ENCODE data around the gene BMP7.
A peak's percentile ranks its signal among the peaks of the same experiment; 100 is the strongest.

Gene BMP7

GRCh38 chr20:57214948-57215347, 51.5 kb downstream of the BMP7 start:
- TF ChIP-seq YY2 (tag by site-specific recombination; IDR thresholded peaks at IDR 0.05) (no peak), PRDM2 (tag by site-specific recombination; IDR thresholded peaks at IDR 0.05; ENCODE audit: borderline replicate concordance) (no peak), ZNF239 (tag by site-specific recombination; IDR thresholded peaks at IDR 0.05) (no peak), SCRT1 (tag by site-specific recombination; IDR thresholded peaks at IDR 0.05; ENCODE audit: borderline replicate concordance) (no peak), ZNF175 (tag by site-specific recombination; IDR thresholded peaks at IDR 0.05) (no peak), ZBTB44 (tag by site-specific recombination; IDR thresholded peaks at IDR 0.05) (no peak), ZNF362 (tag by site-specific recombination; IDR thresholded peaks at IDR 0.05) (no peak), YY1 (tag by site-specific recombination; IDR thresholded peaks at IDR 0.05) (no peak)
- H3K36me3 ChIP-seq (ENCODE audit: control insufficient read depth in 2 of 2, insufficient read depth in 1 of 2, low read length in 2 of 2), result peaks cover 6 to 12% of the 10 kb centered on the region in 2 experiments; a peak in 2 of 3 replicates
- H3K4me3 ChIP-seq (ENCODE audit: low read depth, low read length), result no peak overlapping the region
- ChIA-PET POLR2A (no interaction called here), CTCF (interaction anchor here (0.7 kb wide), 1 partner anchor 617 kb away, joined by 3 read pairs; no protein-coding TSS in a partner anchor)
- no peak overlapping the region for H3K27ac ChIP-seq (ENCODE audit: extremely low read depth, low read depth, low read length)
- no peaks in the 10 kb centered on the region for H3K4me1 ChIP-seq (ENCODE audit: control insufficient read depth, insufficient read depth, low read length)
- no peaks in the 10 kb centered on the region for H3K9me3 ChIP-seq (ENCODE audit: control insufficient read depth, insufficient read depth, low read depth, low read length)

GRCh38 chr20:57214427-57214826, 52.0 kb downstream of the BMP7 start:
- ChIA-PET CTCF (no interaction called here), POLR2A (no interaction called here)
- no peak overlapping the region for H3K27ac ChIP-seq (ENCODE audit: extremely low read depth, low read depth, low read length)

More at GRCh38 chr20:57214427-57214826, 52.0 kb downstream of the BMP7 start:
- no peak overlapping the region for H3K4me3 ChIP-seq (ENCODE audit: low read depth, low read length)
- peaks cover 6 to 11% of the 10 kb centered on the region in 2 experiments; a peak in 2 of 3 replicates for H3K36me3 ChIP-seq (ENCODE audit: control insufficient read depth in 2 of 2, insufficient read depth in 1 of 2, low read length in 2 of 2)
- no peaks in the 10 kb centered on the region for H3K9me3 ChIP-seq (ENCODE audit: control insufficient read depth, insufficient read depth, low read depth, low read length)
- no peaks in the 10 kb centered on the region for H3K4me1 ChIP-seq (ENCODE audit: control insufficient read depth, insufficient read depth, low read length)
- TF ChIP-seq ZNF600 (tag by site-specific recombination; IDR thresholded peaks at IDR 0.05), result 0 out of 2 replicates have a peak, but pooled peaks have one; percentile 28
- TF ChIP-seq HIC1 (tag by site-specific recombination; IDR thresholded peaks at IDR 0.05), result no peak
- TF ChIP-seq ZNF488 (tag by site-specific recombination; IDR thresholded peaks at IDR 0.05), result no peak
